GM13976 (cell line): ENCODE data around the gene NF2.

ENCODE experiments used
- DNase-seq: peaks from one replicate; pipeline ENCODE4 v3.0.0; 2012; ENCODE audit warnings: low spot score
- in situ Hi-C: fragments of 300-500 bp; cut with MboI; formaldehyde crosslinking; loops from one replicate; pipeline ENCODE4 v1.12.0; 2022; ENCODE audit warnings: low sequenced_read_pairs, mixed read lengths, inconsistent platforms; ENCODE audit not compliant: unreplicated experiment
- TF ChIP-seq, protein P1 (sequence below): IDR thresholded peaks from 2 replicates; pipeline ENCODE4 v1.5.1; 2012; ENCODE audit warnings: borderline replicate concordance, mild to moderate bottlenecking; ENCODE audit not compliant: insufficient read depth; ENCODE audit errors: extremely low read depth, missing control alignments, control extremely low read depth

The NF2 gene

GRCh38 chr22:29707010-29707409 is 103.6 kb downstream of the NF2 start:
- DNase-seq, result no peak
- TF ChIP-seq, protein P1, sequence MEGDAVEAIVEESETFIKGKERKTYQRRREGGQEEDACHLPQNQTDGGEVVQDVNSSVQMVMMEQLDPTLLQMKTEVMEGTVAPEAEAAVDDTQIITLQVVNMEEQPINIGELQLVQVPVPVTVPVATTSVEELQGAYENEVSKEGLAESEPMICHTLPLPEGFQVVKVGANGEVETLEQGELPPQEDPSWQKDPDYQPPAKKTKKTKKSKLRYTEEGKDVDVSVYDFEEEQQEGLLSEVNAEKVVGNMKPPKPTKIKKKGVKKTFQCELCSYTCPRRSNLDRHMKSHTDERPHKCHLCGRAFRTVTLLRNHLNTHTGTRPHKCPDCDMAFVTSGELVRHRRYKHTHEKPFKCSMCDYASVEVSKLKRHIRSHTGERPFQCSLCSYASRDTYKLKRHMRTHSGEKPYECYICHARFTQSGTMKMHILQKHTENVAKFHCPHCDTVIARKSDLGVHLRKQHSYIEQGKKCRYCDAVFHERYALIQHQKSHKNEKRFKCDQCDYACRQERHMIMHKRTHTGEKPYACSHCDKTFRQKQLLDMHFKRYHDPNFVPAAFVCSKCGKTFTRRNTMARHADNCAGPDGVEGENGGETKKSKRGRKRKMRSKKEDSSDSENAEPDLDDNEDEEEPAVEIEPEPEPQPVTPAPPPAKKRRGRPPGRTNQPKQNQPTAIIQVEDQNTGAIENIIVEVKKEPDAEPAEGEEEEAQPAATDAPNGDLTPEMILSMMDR, result no peak
- in situ Hi-C loops, result no loop called here

GRCh38 chr22:29707471-29707870 is 104.0 kb downstream of the NF2 start:
- DNase-seq, result no peak
- in situ Hi-C loops, result no loop called here
- TF ChIP-seq, protein P1, result no peak

DNA sequence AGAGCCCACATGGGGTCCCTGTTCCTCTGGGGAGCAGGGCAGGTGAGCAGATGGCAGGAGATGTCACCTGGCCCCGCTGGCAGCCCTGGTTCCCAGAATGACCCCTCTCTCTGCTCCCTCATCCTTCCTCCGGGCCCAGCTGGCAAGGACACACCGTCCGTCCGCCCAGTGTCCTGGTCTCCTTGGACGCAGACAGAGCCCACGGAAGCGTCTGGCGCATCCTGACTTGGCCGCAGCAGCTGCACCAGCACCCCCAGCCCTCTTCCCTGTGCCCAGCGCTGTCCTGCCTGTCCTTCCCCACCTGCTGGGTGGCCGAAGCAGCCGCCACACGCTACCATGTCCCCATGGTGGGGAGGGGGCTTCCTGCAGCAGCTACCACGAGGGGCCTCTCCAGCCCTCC is 106.8 kb downstream of the NF2 start:
- no peak for DNase-seq
- TF ChIP-seq, protein P1, result no peak
- in situ Hi-C loops, result no loop called here

- TF ChIP-seq, protein P1, result no peak
These were observed 107.6 kb downstream of the NF2 start for GRCh38 chr22:29710922-29711593.

DNA sequence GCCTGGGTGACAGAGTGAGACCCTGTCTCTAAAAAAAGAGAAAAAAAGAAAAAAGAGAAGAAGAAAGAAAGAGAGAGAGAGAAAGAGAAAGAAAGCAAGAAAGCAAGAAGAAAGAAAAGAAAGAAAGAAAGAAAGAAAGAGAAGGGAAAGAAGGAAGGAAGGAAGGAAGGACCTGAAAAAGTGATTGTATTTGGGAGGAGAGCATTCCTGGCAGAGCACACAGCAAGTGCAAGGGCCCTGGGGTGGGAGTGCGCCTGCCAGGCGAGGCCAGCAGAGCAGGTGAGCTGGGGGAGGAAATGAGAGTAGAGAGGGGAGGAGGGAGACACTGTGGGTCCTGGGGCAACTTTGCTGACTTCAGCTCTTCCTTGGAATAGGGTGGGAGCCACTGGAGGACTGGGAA is 108.7 kb downstream of the NF2 start:
- in situ Hi-C loops, result no loop called here

More at GRCh38 chr22:29710922-29711593, 107.6 kb downstream of the NF2 start:
- in situ Hi-C loops, result no loop called here
- no peak for DNase-seq

DNA sequence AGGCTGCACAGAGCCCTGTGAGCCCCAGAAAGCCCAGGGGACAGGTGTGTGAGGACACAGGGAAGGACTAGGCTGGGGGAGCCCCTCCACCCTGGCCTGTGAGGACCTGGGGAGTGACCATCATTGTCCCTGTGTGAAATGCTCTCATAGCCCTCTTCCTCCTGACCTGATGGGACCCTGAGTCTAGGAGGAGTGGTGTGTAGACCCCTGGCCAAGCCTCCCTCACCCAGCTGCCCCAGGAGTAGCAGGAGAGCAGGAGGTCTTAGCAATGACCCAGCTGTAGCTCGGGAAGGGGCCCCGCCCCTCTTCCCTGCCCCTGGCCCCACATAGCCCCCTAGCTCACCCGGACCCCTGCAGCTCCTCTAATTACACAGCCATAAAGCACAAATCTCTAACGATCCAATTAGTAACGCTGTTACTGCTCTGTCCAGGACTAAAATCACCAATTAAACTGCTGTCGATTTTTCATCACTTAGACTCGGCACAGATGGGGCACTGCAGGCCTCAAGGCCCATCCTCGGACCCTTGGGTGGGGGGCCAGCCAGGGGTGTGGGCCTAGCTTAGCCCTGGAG is 109.8 kb downstream of the NF2 start:
- TF ChIP-seq, protein P1, result no peak
- no peak for DNase-seq
- in situ Hi-C loops, result no loop called here

More for the DNA sequence above, 108.7 kb downstream of the NF2 start:
- TF ChIP-seq, protein P1, result no peak
- DNase-seq, result no peak

GRCh38 chr22:29715240-29715639 is 111.8 kb downstream of the NF2 start:
- TF ChIP-seq, protein P1, result no peak
- in situ Hi-C loops, result no loop called here
- no peak for DNase-seq
